Heart left ventricle (tissue), 13 donors: ENCODE data around the gene ATP6V1G1.

Experiments
- CTCF ChIP-seq, 12 donors: fragments of 200-600 bp; sonication (generic) in 4 of 12; IDR thresholded peaks; one replicate each; pipeline versions ENCODE4 v1.5.0 to v1.8.0; 2018 to 2022; ENCODE audit warnings: antibody characterized with exemption in 12 of 12, mild to moderate bottlenecking in 5 of 12
- POLR2A ChIP-seq, 2 donors: fragments of 450-650 bp; IDR thresholded peaks; one replicate each; pipeline ENCODE4 v1.6.1; 2017; ENCODE audit warnings: antibody characterized with exemption in 2 of 2, mild to moderate bottlenecking in 2 of 2, moderate library complexity in 2 of 2
- donor health status: ischemic (EF 13 %, LVEDD 7.1; RV severe dilation, severe dysfunction).
- donor health status: DM: no; HTN: yes; CAD: no.
- donor health status: DM: no; HTN: no; CAD: no.
- donor health status: ischemic (EF 25% LVEDD 6.9; RV normal size, moderate dysfunction).
- donor health status: ischemic (EF 25% LVEDD 5.7; RV mildly dilated, moderate dysfunction).
- donor health status: ischemic (EF 35%, LVEDD 5.7; RV mildly dilated, moderate dysfunction).
- donor health status: nonischemic (EF 11% LVEDD 7.7; RV severe dilation, severe dysfunction).
- donor health status: DM: yes; HTN: yes; CAD: no.
- donor health status: PGD.
- donor health status: ischemic (EF 29% LVEDD 5.4; RV normal size, mild dysfunction).
- donor health status: nonischemic (EF 23%, LVEDD 6.1; RV moderate dilation, normal function).

GRCh38 chr9:114631166-114631565 lies 43.6 kb downstream of the ATP6V1G1 start:
- TF ChIP-seq CTCF (IDR thresholded peaks at IDR 0.05) (no peak), POLR2A (IDR thresholded peaks at IDR 0.05) (no peak)
